GM06990 (cell line): ENCODE measurements around the gene ASPSCR1.

Experiments used
- DNase-seq: peaks from one replicate; pipeline ENCODE4 v3.0.0-alpha.2; 2011; ENCODE audit not compliant: insufficient read length; ENCODE audit errors: extremely low read depth
- H3K27me3 ChIP-seq: replicated peaks from 2 replicates; pipeline ENCODE4 v1.6.0; 2011; ENCODE audit warnings: low read length; ENCODE audit not compliant: control insufficient read depth, insufficient read depth
- H3K36me3 ChIP-seq: 2 replicates; pipeline ENCODE4 v1.5.1; 2011; ENCODE audit warnings: low read length; ENCODE audit not compliant: control insufficient read depth, insufficient read depth
- H3K4me3 ChIP-seq: replicated peaks from 2 replicates; pipeline ENCODE4 v1.5.1; 2011; ENCODE audit warnings: low read depth, mild to moderate bottlenecking, control low read depth, low read length
- CTCF ChIP-seq: IDR thresholded peaks from 2 replicates; pipeline ENCODE4 v1.5.1; 2011; ENCODE audit warnings: low read length, control low read depth, mild to moderate bottlenecking, inconsistent platforms; ENCODE audit not compliant: insufficient read depth, poor library complexity, severe bottlenecking

The ASPSCR1 gene

GRCh38 chr17:82064433-82065192, 87.2 kb downstream of the ASPSCR1 start:
- peak overlapping the region; percentile 93 for H3K4me3 ChIP-seq
- DNase-seq = peak; percentile 13
- no peak for TF ChIP-seq CTCF
- no peaks in the 10 kb centered on the region for H3K27me3 ChIP-seq
- H3K36me3 ChIP-seq = peaks cover 26% of the 10 kb centered on the region

DNA sequence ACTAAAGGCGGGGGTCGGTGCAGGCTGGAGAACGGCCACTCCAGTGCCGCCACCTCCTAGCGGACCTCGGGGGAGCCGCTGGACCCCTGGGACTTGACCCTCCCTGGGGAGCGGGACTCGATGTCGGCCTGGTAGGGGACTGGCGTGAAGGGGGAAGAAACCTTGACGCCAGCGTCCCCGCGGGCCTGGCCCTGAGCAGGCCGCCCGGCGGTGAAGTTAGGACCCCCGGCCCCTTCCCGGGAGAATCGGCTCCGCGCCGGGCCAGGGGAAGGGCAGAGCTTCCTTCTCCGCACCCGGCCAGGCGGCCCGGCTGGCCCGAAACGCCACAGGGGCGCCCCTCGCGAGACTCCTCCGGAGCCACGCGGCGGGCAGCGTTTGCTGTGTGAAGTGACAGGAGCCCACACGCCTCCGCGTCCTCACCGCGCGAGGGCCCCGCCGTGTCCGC, 87.8 kb downstream of the ASPSCR1 start:
- Histone ChIP-seq H3K36me3 (peaks cover 22% of the 10 kb centered on the region), H3K4me3 (peak overlapping the region; percentile 93), H3K27me3 (no peaks in the 10 kb centered on the region)
- DNase-seq = peak; percentile 57
- no peak for TF ChIP-seq CTCF

DNA sequence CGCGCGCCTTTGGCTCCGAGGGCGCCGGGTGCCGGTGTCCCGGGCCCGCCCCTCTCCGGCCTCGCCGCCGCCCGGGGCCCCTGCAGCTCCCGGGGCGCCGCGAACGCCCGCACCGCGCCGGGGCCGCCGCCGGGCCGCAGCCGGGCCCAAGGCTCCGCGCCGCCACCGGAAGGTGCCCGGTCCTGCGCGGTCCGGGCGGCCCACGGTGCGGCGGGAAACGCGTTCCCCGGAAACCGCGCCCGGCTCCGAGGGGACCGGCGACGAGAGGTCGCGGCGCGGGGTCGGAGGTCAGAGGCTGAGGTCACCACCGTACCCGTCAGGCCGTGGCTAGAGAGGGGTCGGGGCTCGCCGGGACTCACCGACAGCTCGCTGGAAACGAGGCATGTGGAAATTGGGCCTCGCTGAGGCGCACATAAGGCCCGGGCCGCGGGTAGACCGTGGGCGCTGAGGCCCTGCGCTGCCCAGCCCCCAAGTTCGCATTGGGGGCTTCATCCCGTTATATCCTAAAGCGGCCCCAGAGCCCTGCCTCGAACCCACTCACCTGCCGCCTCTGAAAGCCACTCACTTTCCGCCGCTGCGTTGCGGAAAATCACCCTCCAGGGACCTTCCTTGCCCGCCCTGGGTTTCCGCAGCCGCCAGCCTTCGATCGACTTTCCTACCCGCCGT, 88.3 kb downstream of the ASPSCR1 start, which contains the start of gene DUS1L:
DUS1L (minus strand) TSS at position 167 of the 666 bp plus-strand sequence. CDS start 745 bp downstream, outside the sequence.
- Histone ChIP-seq H3K27me3 (no peaks in the 10 kb centered on the region), H3K36me3 (peaks cover 18% of the 10 kb centered on the region), H3K4me3 (peak within 1 kb of the TSS; percentile 93)
- TF ChIP-seq CTCF = no peak
- DNase-seq = peak; percentile 84
